ENCODE data around the gene ZBTB45. TPM values are rescaled to one million over a fixed set of nuclear protein-coding genes. Genes with fewer than 3 reads are reported as not detected.
"Not testable (repeated sequence)": the region's sequence is repeated elsewhere in the genome, so short reads cannot be mapped to it uniquely, and the experiment has no call there.

The ZBTB45 gene
- polyA plus RNA-seq, 1 donor: 9.1 TPM

- DNase-seq: not testable (repeated sequence)
These were observed 19.6 kb upstream of the ZBTB45 start for GRCh38 chr19:58539169-58539559.

GRCh38 chr19:58538257-58539168 lies 18.9 kb upstream of the ZBTB45 start:
- DNase-seq: no peak

- no peak for DNase-seq
These were observed 17.5 kb upstream of the ZBTB45 start for GRCh38 chr19:58536852-58537798.

GRCh38 chr19:58535857-58536256 lies 16.2 kb upstream of the ZBTB45 start:
- no peak for DNase-seq

- DNase-seq: no peak
These were observed 11.6 kb upstream of the ZBTB45 start for GRCh38 chr19:58531034-58531840.

- DNase-seq: no peak
These were observed 9.8 kb upstream of the ZBTB45 start for GRCh38 chr19:58529405-58529804.

GRCh38 chr19:58522709-58523108 lies 3.1 kb upstream of the ZBTB45 start:
- DNase-seq: no peak

GRCh38 chr19:58521651-58522050 lies 2.0 kb upstream of the ZBTB45 start:
- no peak for DNase-seq

- DNase-seq: no peak
These were observed 618 bp upstream of the ZBTB45 start for GRCh38 chr19:58520257-58520599.

- peak; percentile 74 for DNase-seq
These were observed 589 bp downstream of the ZBTB45 start for GRCh38 chr19:58519087-58519354.

- DNase-seq: no peak
These were observed 1.1 kb downstream of the ZBTB45 start for GRCh38 chr19:58518256-58519086.

GRCh38 chr19:58516964-58517833 lies 2.4 kb downstream of the ZBTB45 start:
- DNase-seq: no peak

GRCh38 chr19:58516246-58516836 lies 3.3 kb downstream of the ZBTB45 start:
- DNase-seq: no peak

GRCh38 chr19:58515259-58515658 lies 4.4 kb downstream of the ZBTB45 start:
- DNase-seq: no peak

- DNase-seq: no peak
These were observed 5.0 kb downstream of the ZBTB45 start for GRCh38 chr19:58514564-58515022.

GRCh38 chr19:58513694-58514563 lies 5.7 kb downstream of the ZBTB45 start:
- DNase-seq: peak; percentile 86

- no peak for DNase-seq
These were observed 6.4 kb downstream of the ZBTB45 start for GRCh38 chr19:58513213-58513693.

GRCh38 chr19:58511353-58512208 lies 8.0 kb downstream of the ZBTB45 start, which contains the start of gene SLC27A5:
Gene SLC27A5, minus strand, starts transcription at chr19:58511992. Its CDS starts 37 bp downstream, at chr19:58511955.
- no peak for DNase-seq
